IPS DF 6.9 (cell line): ENCODE measurements around the gene ATP6AP1.

Source experiments
- DNase-seq: peaks from one replicate; pipeline ENCODE4 v3.0.0-alpha.2; 2013; ENCODE audit warnings: low read depth, low spot score
- H3K27ac ChIP-seq: one replicate; pipeline ENCODE4 v1.5.1; 2013; ENCODE audit warnings: low read length, control low read depth
- H3K27me3 ChIP-seq: 2 replicates; pipeline ENCODE4 v1.6.1; 2013; ENCODE audit warnings: mild to moderate bottlenecking, low read length; ENCODE audit not compliant: control insufficient read depth, insufficient read depth
- H3K36me3 ChIP-seq: 2 replicates; pipeline ENCODE4 v1.6.1; 2013; ENCODE audit warnings: low read length; ENCODE audit not compliant: control insufficient read depth, insufficient read depth
- H3K4me1 ChIP-seq: 2 replicates; pipeline ENCODE4 v1.6.1; 2013; ENCODE audit warnings: low read length; ENCODE audit not compliant: control insufficient read depth, insufficient read depth
- H3K4me3 ChIP-seq: 2 replicates; pipeline ENCODE4 v1.5.1; 2013; ENCODE audit warnings: mild to moderate bottlenecking, low read length
- H3K9me3 ChIP-seq: 2 replicates; pipeline ENCODE4 v1.6.1; 2013; ENCODE audit warnings: low read length, inconsistent platforms; ENCODE audit not compliant: control insufficient read depth, insufficient read depth
- WGBS: extraction: QIAGEN DNeasy Blood & Tissue Kit; methylation state at CpG from one replicate; pipeline ENCODE4 v1.1.7; 2013; ENCODE audit warnings: mixed read lengths, missing lambda C conversion rate; ENCODE audit not compliant: insufficient read length, insufficient coverage; 5-methylcytosine and 5-hydroxymethylcytosine counted together

The ATP6AP1 gene, protein sequence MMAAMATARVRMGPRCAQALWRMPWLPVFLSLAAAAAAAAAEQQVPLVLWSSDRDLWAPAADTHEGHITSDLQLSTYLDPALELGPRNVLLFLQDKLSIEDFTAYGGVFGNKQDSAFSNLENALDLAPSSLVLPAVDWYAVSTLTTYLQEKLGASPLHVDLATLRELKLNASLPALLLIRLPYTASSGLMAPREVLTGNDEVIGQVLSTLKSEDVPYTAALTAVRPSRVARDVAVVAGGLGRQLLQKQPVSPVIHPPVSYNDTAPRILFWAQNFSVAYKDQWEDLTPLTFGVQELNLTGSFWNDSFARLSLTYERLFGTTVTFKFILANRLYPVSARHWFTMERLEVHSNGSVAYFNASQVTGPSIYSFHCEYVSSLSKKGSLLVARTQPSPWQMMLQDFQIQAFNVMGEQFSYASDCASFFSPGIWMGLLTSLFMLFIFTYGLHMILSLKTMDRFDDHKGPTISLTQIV

DNA sequence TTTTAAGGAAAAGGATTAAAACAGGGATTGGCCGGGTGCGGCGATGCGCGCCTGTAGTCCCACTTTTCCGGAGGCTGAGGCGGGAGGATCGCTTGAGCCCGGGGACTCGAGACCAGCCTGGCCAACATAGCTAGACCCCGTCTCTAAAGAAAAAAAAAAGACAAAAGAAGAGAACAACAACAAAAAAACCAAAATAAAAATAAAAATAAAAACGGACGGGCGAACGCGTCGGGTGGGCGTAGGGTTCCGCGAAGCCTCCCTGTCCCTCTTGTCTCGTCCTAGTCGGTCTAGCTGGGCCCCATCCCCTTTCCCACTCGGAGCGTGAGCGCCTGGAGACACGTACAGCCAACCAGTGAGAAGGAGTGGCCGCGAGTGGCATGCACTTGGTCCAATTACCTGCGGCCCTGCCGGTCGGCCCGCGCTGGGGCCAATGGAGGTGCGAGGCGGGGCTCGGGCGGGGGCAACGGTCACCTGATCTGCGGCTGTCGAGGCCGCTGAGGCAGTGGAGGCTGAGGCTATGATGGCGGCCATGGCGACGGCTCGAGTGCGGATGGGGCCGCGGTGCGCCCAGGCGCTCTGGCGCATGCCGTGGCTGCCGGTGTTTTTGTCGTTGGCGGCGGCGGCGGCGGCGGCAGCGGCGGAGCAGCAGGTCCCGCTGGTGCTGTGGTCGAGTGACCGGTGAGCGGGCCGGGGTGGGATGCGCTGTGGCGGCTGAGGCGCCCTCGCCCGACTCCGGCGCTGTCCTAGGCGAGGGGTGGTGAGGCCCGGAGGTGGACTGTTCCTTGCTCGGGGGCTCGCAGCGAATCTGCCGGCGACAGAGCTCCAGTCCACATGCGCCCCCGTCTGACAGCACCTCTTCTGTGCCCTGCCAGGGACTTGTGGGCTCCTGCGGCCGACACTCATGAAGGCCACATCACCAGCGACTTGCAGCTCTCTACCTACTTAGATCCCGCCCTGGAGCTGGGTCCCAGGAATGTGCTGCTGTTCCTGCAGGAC is at the start of gene ATP6AP1:
Gene ATP6AP1 (plus strand): TSS at position 502 of the 996 bp plus-strand sequence. CDS start 16 bp downstream, at position 518.
- Histone ChIP-seq H3K36me3 (peaks cover 4% of the 10 kb centered on the region), H3K27ac (no peak within 1 kb of the TSS), H3K9me3 (no peaks in the 10 kb centered on the region), H3K4me3 (peak within 1 kb of the TSS; percentile 85), H3K27me3 (no peaks in the 10 kb centered on the region), H3K4me1 (no peaks in the 10 kb centered on the region)
- no CpG with 5 or more reads among the region's 87 CpGs for WGBS
- no peak for DNase-seq

DNA sequence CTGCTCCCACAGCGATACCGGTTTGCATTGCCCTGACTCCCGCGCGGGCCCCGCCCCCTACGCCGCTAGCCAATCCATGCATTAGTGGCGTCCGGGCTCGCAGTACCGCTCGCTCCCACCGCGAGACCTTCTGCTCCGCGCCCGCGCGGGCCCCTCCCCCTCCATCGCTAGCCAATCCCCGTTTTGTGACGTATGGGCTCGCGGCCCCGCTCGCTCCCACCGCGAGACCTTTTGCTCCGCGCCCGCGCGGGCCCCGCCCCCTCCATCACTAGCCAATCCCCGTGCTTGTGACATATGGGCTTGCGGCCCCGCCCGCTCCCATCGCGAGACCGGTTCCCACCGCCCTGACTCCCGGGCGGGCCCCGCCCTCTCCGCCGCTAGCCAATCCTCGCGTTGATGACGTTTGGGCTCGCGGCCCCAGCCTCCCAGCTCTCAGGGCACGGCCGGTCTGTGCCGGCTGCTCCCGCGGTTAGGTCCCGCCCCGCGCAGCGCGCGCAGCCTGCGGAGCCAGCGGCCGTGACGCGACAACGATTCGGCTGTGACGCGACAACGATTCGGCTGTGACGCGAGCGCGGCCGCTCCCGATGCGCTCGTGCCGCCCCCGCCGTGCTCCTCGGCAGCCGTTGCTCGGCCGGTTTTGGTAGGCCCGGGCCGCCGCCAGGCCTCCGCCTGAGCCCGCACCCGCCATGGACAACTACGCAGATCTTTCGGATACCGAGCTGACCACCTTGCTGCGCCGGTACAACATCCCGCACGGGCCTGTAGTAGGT is 49.5 kb upstream of the ATP6AP1 start, which contains the start of gene EMD:
Gene EMD (plus strand): TSS at position 497 of the 770 bp plus-strand sequence. CDS start 190 bp downstream, at position 687.
- no peak within 1 kb of the TSS for H3K27ac ChIP-seq
- DNase-seq = peak; percentile 74
- H3K4me1 ChIP-seq = peaks cover 8% of the 10 kb centered on the region
- peak within 1 kb of the TSS; percentile 89 for H3K4me3 ChIP-seq
- no peaks in the 10 kb centered on the region for H3K27me3 ChIP-seq
- H3K9me3 ChIP-seq = no peaks in the 10 kb centered on the region
- H3K36me3 ChIP-seq = peaks cover 5% of the 10 kb centered on the region; the same call in 1 of the 2 replicates
- no CpG with 5 or more reads among the region's 103 CpGs for WGBS

- no peak for DNase-seq
- no peaks in the 10 kb centered on the region for H3K9me3 ChIP-seq
- no CpG with 5 or more reads among the region's 38 CpGs for WGBS
Measured at GRCh38 chrX:154379569-154379951, 48.9 kb upstream of the ATP6AP1 start.

DNA sequence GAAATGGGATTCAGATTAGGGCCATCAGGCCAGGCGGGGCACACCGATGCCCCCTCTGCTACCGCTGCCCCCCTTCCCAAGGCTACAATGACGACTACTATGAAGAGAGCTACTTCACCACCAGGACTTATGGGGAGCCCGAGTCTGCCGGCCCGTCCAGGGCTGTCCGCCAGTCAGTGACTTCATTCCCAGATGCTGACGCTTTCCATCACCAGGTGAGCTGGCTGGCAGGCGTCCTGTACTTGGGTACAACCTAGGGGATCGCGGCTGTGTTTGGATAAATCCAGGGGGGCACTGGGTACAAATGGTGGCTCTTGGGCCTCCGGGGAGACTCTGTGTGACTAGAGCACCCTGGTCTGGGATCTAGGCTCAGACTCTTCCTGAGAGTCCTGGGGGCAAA is 48.3 kb upstream of the ATP6AP1 start:
- H3K4me3 ChIP-seq = peak overlapping the region; percentile 89; the same call in 1 of the 2 replicates
- DNase-seq = no peak
- H3K4me1 ChIP-seq = peaks cover 7% of the 10 kb centered on the region; the same call in 1 of the 2 replicates
- H3K27ac ChIP-seq = no peak overlapping the region
- H3K36me3 ChIP-seq = peaks cover 5% of the 10 kb centered on the region; the same call in 1 of the 2 replicates
- WGBS = no CpG with 5 or more reads among the region's 13 CpGs
- no peaks in the 10 kb centered on the region for H3K27me3 ChIP-seq
- H3K9me3 ChIP-seq = no peaks in the 10 kb centered on the region

More at GRCh38 chrX:154379569-154379951, 48.9 kb upstream of the ATP6AP1 start:
- H3K4me3 ChIP-seq = peak overlapping the region; percentile 89
- no peaks in the 10 kb centered on the region for H3K27me3 ChIP-seq
- H3K36me3 ChIP-seq = peaks cover 5% of the 10 kb centered on the region; the same call in 1 of the 2 replicates
- H3K4me1 ChIP-seq = peaks cover 8% of the 10 kb centered on the region
- no peak overlapping the region for H3K27ac ChIP-seq

- peaks cover 7% of the 10 kb centered on the region; the same call in 1 of the 2 replicates for H3K4me1 ChIP-seq
- H3K27me3 ChIP-seq = no peaks in the 10 kb centered on the region
- no peaks in the 10 kb centered on the region for H3K9me3 ChIP-seq
- no peak for DNase-seq
- H3K4me3 ChIP-seq = no peak overlapping the region; the same call in 1 of the 2 replicates
- no peak overlapping the region for H3K27ac ChIP-seq
- peaks cover 5% of the 10 kb centered on the region; the same call in 1 of the 2 replicates for H3K36me3 ChIP-seq
- WGBS = no CpG with 5 or more reads among the region's 14 CpGs
Measured at GRCh38 chrX:154380787-154381186, 47.7 kb upstream of the ATP6AP1 start.

- no peak for DNase-seq
- Histone ChIP-seq H3K4me3 (no peak overlapping the region), H3K9me3 (no peaks in the 10 kb centered on the region), H3K27me3 (no peaks in the 10 kb centered on the region), H3K27ac (no peak overlapping the region), H3K36me3 (peaks cover 5% of the 10 kb centered on the region; the same call in 1 of the 2 replicates), H3K4me1 (peaks cover 7% of the 10 kb centered on the region; the same call in 1 of the 2 replicates)
- no CpG with 5 or more reads among the region's 6 CpGs for WGBS
Measured at GRCh38 chrX:154381271-154381670, 47.2 kb upstream of the ATP6AP1 start.

- H3K9me3 ChIP-seq = no peaks in the 10 kb centered on the region
- peaks cover 5% of the 10 kb centered on the region; the same call in 1 of the 2 replicates for H3K4me1 ChIP-seq
- H3K4me3 ChIP-seq = no peak overlapping the region
- no peak overlapping the region for H3K27ac ChIP-seq
- H3K27me3 ChIP-seq = no peaks in the 10 kb centered on the region
- peaks cover 5% of the 10 kb centered on the region; the same call in 1 of the 2 replicates for H3K36me3 ChIP-seq
- WGBS = no CpG with 5 or more reads among the region's 11 CpGs
- no peak for DNase-seq
Measured at GRCh38 chrX:154382483-154383069, 45.9 kb upstream of the ATP6AP1 start.

- Histone ChIP-seq H3K36me3 (peaks cover 5% of the 10 kb centered on the region; the same call in 1 of the 2 replicates), H3K27me3 (no peaks in the 10 kb centered on the region), H3K4me3 (no peak overlapping the region), H3K27ac (no peak overlapping the region), H3K9me3 (no peaks in the 10 kb centered on the region), H3K4me1 (peaks cover 4% of the 10 kb centered on the region; the same call in 1 of the 2 replicates)
- DNase-seq = no peak
- WGBS = no CpG with 5 or more reads among the region's 14 CpGs
Measured at GRCh38 chrX:154383359-154384283, 44.9 kb upstream of the ATP6AP1 start.
